IPS-18c (cell line): Measurements from ENCODE around the gene SIGLEC9.
"Not testable (repeated sequence)": the region's sequence is repeated elsewhere in the genome, so short reads cannot be mapped to it uniquely, and the experiment has no call there.

Experiments
- H3K4me3 ChIP-seq: 2 replicates; pipeline ENCODE4 v1.7.0; 2013; ENCODE audit warnings: low read depth, mild to moderate bottlenecking, low read length, moderate library complexity; ENCODE audit not compliant: insufficient read depth
- H3K9me3 ChIP-seq: one replicate; pipeline ENCODE4 v1.6.1; 2013; ENCODE audit warnings: mild to moderate bottlenecking, low read length, moderate library complexity; ENCODE audit not compliant: control insufficient read depth, insufficient read depth

The SIGLEC9 gene

GRCh38 chr19:51156710-51157109 lies 32.0 kb downstream of the SIGLEC9 start:
- Histone ChIP-seq H3K9me3 (no peaks in the 10 kb centered on the region), H3K4me3 (no peak overlapping the region)

DNA sequence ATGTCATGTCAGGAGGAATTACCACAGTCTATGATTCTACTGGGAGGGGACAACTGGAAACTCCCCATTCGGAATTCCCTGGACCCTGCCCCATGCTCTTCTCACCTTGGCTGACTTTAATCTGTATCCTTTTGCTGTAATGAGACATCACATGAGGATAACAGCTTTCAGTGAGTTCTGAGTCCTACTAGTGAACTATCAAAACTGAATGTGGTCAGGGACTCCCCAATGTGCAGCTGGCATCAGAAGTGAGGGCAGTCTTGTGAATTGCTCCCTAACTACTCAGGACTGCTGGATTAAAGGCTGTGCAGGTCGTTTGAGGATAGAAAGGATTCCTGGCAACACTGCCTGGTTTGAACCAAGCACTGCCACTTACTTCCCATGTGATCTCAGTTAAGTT lies 32.6 kb downstream of the SIGLEC9 start:
- H3K9me3 ChIP-seq, result no peaks in the 10 kb centered on the region
- H3K4me3 ChIP-seq, result no peak overlapping the region

DNA sequence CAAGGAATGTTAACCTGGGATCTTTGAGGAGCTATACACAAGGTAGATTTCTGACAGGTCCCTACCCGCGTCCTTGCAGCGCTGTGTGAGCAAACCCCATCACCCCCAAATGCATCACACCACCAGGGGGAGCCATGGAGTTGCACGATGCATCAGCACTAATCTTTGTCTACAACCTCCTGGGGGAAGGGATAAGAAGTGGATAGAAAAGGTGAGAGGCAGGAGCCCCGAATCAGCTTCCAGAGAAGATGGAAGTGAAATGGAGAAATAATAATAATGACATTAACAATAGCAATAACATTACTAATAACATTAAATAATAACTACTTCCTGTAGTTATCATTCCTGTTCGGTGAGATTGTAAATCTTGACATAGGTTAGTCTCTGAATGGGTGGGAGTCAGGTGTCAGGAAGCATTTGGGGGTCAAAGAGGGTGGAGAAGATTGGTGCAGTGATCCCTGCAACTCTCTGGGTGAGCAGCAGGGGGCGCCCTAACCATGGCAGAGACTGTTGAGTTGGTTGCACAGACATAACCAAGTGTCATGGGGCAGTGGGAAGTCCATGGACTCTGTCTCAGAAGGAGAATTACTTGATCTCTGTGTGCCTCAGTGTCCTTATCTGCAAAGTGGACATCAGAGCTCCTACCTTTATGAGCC lies 33.9 kb downstream of the SIGLEC9 start:
- no peaks in the 10 kb centered on the region for H3K9me3 ChIP-seq
- no peak overlapping the region for H3K4me3 ChIP-seq

DNA sequence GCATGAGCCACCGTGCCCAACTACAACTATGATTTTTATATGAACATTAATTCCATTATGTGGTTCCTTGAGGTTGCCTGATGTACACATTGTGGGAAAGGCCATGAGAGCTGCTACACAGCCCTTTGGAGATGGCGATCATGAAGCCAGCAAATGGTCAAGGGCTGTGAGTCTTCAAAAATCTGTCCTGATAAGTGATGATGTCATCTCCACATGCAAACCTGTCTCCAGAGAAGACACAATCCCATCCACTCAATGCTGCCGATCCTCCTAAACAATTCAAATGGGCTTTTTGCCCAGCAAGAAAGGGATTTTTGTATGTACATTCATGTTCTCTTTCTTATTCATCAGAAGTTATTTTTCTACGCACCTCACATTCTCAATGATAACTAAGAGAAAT lies 35.0 kb downstream of the SIGLEC9 start:
- H3K9me3 ChIP-seq, result no peaks in the 10 kb centered on the region
- no peak overlapping the region for H3K4me3 ChIP-seq

GRCh38 chr19:51161266-51161665 lies 36.6 kb downstream of the SIGLEC9 start:
- Histone ChIP-seq H3K4me3 (no peak overlapping the region), H3K9me3 (no peaks in the 10 kb centered on the region)

- no peaks in the 10 kb centered on the region for H3K9me3 ChIP-seq
These were observed 37.3 kb downstream of the SIGLEC9 start for GRCh38 chr19:51161867-51162496.

GRCh38 chr19:51163257-51163656 lies 38.6 kb downstream of the SIGLEC9 start:
- H3K9me3 ChIP-seq, result no peaks in the 10 kb centered on the region
- H3K4me3 ChIP-seq, result no peak overlapping the region

More at GRCh38 chr19:51161867-51162496, 37.3 kb downstream of the SIGLEC9 start:
- H3K4me3 ChIP-seq, result no peak overlapping the region

DNA sequence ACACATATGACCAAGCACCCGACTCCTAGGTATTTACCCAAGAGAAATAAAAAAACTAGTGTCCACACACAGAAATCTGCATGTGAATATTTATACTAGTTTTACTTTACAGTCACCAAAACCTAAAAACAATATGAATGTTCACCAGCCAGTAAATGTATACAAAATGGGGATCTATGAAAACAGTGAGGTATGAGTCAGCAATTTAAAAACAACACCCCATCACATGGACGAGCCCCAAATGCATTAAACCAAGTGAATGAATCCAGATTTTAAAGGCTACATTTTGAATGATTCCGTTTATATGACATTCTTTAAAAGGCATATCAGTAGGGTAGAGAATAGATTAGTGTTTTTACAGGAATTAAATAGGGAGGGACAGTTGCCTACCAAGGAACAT lies 39.5 kb downstream of the SIGLEC9 start:
- Histone ChIP-seq H3K9me3 (no peaks in the 10 kb centered on the region), H3K4me3 (no peak overlapping the region)

GRCh38 chr19:51166846-51167490 lies 42.3 kb downstream of the SIGLEC9 start:
- Histone ChIP-seq H3K4me3 (no peak overlapping the region), H3K9me3 (no peaks in the 10 kb centered on the region)

- Histone ChIP-seq H3K4me3 (no peak overlapping the region), H3K9me3 (no peaks in the 10 kb centered on the region)
These were observed 44.0 kb downstream of the SIGLEC9 start for GRCh38 chr19:51168564-51169282.

GRCh38 chr19:51169283-51169918 lies 44.7 kb downstream of the SIGLEC9 start:
- H3K4me3 ChIP-seq, H3K9me3 ChIP-seq: not testable (repeated sequence)

- Histone ChIP-seq H3K9me3 (no peaks in the 10 kb centered on the region), H3K4me3 (no peak overlapping the region)
These were observed 47.5 kb downstream of the SIGLEC9 start for GRCh38 chr19:51172223-51172622.

DNA sequence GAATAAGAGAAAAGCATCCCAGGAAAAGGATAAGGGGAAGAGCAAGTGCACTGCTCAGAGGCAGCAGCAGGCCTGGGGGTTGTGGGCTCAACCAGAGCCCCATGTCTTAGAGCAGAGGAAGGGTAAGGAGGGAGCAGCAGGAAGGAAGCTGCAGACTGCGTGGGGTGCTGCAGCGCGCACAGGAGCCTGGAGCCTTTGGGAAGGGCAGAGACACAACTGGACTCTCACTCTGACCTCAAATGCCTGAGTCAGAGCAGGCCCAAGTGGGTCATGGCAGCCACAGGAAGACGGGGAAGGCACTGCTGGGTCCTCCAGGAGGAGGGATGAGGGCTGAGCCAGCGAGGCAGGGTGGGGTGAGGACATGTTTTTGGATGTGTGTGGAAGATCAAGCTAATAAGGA lies 49.0 kb downstream of the SIGLEC9 start:
- Histone ChIP-seq H3K4me3 (no peak overlapping the region), H3K9me3 (no peaks in the 10 kb centered on the region)

DNA sequence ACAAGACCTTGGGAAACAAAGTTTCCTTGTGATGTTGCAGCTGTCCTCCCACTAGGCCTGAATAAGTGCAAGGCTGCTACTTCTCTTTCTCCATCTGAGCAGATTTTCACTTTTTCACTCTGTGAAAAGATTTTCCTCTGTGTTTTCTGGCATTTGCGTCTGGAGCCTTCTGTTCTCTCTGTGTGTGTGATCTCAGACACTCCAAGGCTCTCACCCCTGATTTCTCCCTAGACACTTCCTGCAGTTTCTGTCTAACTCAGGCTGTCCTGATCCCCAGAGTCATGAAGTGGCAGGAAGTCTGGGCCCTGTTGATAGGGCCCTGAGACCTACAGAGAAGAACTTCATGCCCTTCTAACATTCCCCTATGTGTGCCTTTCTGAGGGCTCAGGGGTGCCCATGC lies 54.5 kb downstream of the SIGLEC9 start:
- Histone ChIP-seq H3K9me3 (no peaks in the 10 kb centered on the region), H3K4me3 (no peak overlapping the region)
